GM23338 (cell line): ENCODE measurements around the gene CMTM2. TPM values are rescaled to one million over a fixed set of nuclear protein-coding genes. Genes with fewer than 3 reads are reported as not detected.

Source experiments
- ATAC-seq: fragments of 200-7000 bp; cut with Tn5 transposase; 3 replicates; pipeline ENCODE4 v1.9.1; 2020
- DNase-seq: peaks from one replicate; pipeline ENCODE4 v3.0.0-alpha.2; 2015; ENCODE audit warnings: low spot score
- H2AFZ ChIP-seq: fragments of 200-600 bp; sonication (generic); 2 replicates; pipeline ENCODE4 v1.8.0; 2016; ENCODE audit warnings: antibody characterized with exemption, mild to moderate bottlenecking, moderate library complexity
- H3F3A ChIP-seq: fragments of 200-600 bp; sonication (generic); replicated peaks from 2 replicates; pipeline ENCODE4 v1.8.0; 2017; ENCODE audit warnings: antibody characterized with exemption, mixed run types, low read depth
- H3K27ac ChIP-seq: fragments of 200-600 bp; sonication (generic); 2 replicates; pipeline ENCODE4 v1.6.1; 2016; ENCODE audit warnings: low read depth
- H3K27me3 ChIP-seq: fragments of 200-600 bp; sonication (generic); 2 replicates; pipeline ENCODE4 v1.8.0; 2016; ENCODE audit warnings: mild to moderate bottlenecking, mixed run types, moderate library complexity; ENCODE audit not compliant: insufficient read depth
- H3K36me3 ChIP-seq: fragments of 200-600 bp; sonication (generic); 2 replicates; pipeline ENCODE4 v1.8.0; 2016; ENCODE audit warnings: mild to moderate bottlenecking; ENCODE audit not compliant: insufficient read depth
- H3K4me1 ChIP-seq: fragments of 200-600 bp; sonication (generic); 2 replicates; pipeline ENCODE4 v1.8.0; 2016; ENCODE audit warnings: mild to moderate bottlenecking, moderate library complexity; ENCODE audit not compliant: insufficient read depth
- H3K4me2 ChIP-seq: fragments of 200-600 bp; sonication (generic); 2 replicates; pipeline ENCODE4 v1.7.1; 2017; ENCODE audit warnings: mixed run types
- H3K4me3 ChIP-seq: fragments of 200-600 bp; sonication (generic); 2 replicates; pipeline ENCODE4 v1.6.1; 2016; ENCODE audit warnings: mixed run types
- H3K79me2 ChIP-seq: fragments of 200-600 bp; sonication (generic); replicated peaks from 2 replicates; pipeline ENCODE4 v1.8.0; 2017; ENCODE audit warnings: mild to moderate bottlenecking; ENCODE audit not compliant: insufficient read depth
- H3K9me2 ChIP-seq: fragments of 200-600 bp; sonication (generic); 2 replicates; pipeline ENCODE4 v1.8.0; 2017; ENCODE audit not compliant: insufficient read depth
- H4K20me1 ChIP-seq: fragments of 200-600 bp; sonication (generic); replicated peaks from 2 replicates; pipeline ENCODE4 v1.8.0; 2017; ENCODE audit warnings: mild to moderate bottlenecking; ENCODE audit not compliant: insufficient read depth
- H3K27ac Mint-ChIP-seq: 2 replicates; pipeline ENCODE4 v1.8.0; 2020; ENCODE audit warnings: inconsistent platforms, mild to moderate bottlenecking, moderate library complexity, mixed read lengths
- H3K27me3 Mint-ChIP-seq: 3 replicates; pipeline ENCODE4 v1.8.0; 2022; ENCODE audit warnings: low read depth, mild to moderate bottlenecking, moderate library complexity, mixed read lengths, inconsistent platforms; ENCODE audit not compliant: insufficient read depth, poor library complexity
- H3K36me3 Mint-ChIP-seq: 3 replicates; pipeline ENCODE4 v1.8.0; 2021; ENCODE audit warnings: low read depth, mild to moderate bottlenecking, inconsistent platforms, moderate library complexity, mixed read lengths
- H3K4me1 Mint-ChIP-seq: 3 replicates; pipeline ENCODE4 v1.8.0; 2020; ENCODE audit warnings: mild to moderate bottlenecking, inconsistent platforms, mixed read lengths
- H3K4me3 Mint-ChIP-seq: 3 replicates; pipeline ENCODE4 v1.8.0; 2021; ENCODE audit warnings: moderate library complexity, mild to moderate bottlenecking, inconsistent platforms, mixed read lengths
- H3K9me3 Mint-ChIP-seq: 3 replicates; pipeline ENCODE4 v1.8.0; 2020; ENCODE audit warnings: moderate library complexity, mild to moderate bottlenecking, inconsistent platforms, mixed read lengths
- CREB1 ChIP-seq: fragments of 250-450 bp; sonication (Bioruptor Pico); IDR thresholded peaks from 2 replicates; pipeline ENCODE4 v1.5.0; 2020; ENCODE audit warnings: low read depth, mild to moderate bottlenecking, moderate library complexity
- EZH2 ChIP-seq: fragments of 200-600 bp; sonication (generic); IDR thresholded peaks from one replicate; pipeline ENCODE4 v1.8.0; 2017; ENCODE audit warnings: antibody characterized with exemption, mild to moderate bottlenecking, low read depth; ENCODE audit not compliant: unreplicated experiment
- JUNB ChIP-seq: IDR thresholded peaks from one replicate; pipeline ENCODE4 v1.6.1; 2016; ENCODE audit warnings: antibody characterized with exemption; ENCODE audit not compliant: unreplicated experiment
- NANOG ChIP-seq: IDR thresholded peaks from 2 replicates; pipeline ENCODE4 v1.6.1; 2016; ENCODE audit warnings: antibody characterized with exemption, borderline replicate concordance
- POLR2AphosphoS5 ChIP-seq: IDR thresholded peaks from 2 replicates; pipeline ENCODE4 v1.6.1; 2016; ENCODE audit warnings: antibody characterized with exemption, low read depth
- ZNF114 ChIP-seq: fragments of 250-450 bp; sonication (Bioruptor Pico); IDR thresholded peaks from 2 replicates; pipeline ENCODE4 v1.5.0; 2020; ENCODE audit warnings: mild to moderate bottlenecking, moderate library complexity
- polyA plus RNA-seq: library from polyadenylated mRNA; unstranded; fragments of >200 nt; fragmentation: Nextera tagmentation; extraction: Ambion mirVana; gene quantifications from 2 replicates; pipeline ENCODE4 v1.2.1, GENCODE V29; 2016
- total RNA-seq: library from RNA; depleted of rRNA; stranded (reverse); fragments of >200 nt; shearing (Covaris generic); gene quantifications from 2 replicates; pipeline ENCODE4 v1.2.3, GENCODE V29; 2014
- TF ChIP-seq, protein P1 (sequence below): fragments of 250-450 bp; sonication (Bioruptor Pico); IDR thresholded peaks from 2 replicates; pipeline ENCODE4 v1.5.0; 2020; ENCODE audit warnings: mild to moderate bottlenecking, moderate library complexity

CMTM2 gene
- total and polyA plus RNA-seq, 2 experiments from 2014 or later: not detected

DNA sequence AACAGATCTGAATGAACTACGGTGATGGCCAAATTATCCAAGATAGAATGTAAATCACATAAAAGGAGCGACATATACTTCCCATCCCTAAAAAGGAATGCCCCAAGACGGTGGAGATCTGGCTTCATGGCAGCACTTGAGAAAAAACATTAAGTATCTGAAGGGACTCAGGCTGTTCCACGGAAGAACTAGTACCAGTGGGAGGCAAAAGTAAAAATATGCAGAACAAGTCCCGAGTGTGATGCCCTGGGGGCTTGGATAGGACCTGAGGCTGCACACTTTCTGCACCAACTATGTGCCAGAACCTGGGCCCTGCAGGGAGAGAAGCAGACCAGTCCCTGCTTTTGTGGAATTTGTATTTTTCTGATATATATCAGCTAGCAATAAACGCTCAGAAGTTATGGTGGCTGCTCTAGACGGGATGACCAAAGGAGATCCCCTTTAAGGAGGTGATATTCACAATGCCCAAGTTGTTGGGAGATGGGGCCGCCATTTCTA lies 27.4 kb upstream of the CMTM2 start (continued):
- TF ChIP-seq, protein P1, sequence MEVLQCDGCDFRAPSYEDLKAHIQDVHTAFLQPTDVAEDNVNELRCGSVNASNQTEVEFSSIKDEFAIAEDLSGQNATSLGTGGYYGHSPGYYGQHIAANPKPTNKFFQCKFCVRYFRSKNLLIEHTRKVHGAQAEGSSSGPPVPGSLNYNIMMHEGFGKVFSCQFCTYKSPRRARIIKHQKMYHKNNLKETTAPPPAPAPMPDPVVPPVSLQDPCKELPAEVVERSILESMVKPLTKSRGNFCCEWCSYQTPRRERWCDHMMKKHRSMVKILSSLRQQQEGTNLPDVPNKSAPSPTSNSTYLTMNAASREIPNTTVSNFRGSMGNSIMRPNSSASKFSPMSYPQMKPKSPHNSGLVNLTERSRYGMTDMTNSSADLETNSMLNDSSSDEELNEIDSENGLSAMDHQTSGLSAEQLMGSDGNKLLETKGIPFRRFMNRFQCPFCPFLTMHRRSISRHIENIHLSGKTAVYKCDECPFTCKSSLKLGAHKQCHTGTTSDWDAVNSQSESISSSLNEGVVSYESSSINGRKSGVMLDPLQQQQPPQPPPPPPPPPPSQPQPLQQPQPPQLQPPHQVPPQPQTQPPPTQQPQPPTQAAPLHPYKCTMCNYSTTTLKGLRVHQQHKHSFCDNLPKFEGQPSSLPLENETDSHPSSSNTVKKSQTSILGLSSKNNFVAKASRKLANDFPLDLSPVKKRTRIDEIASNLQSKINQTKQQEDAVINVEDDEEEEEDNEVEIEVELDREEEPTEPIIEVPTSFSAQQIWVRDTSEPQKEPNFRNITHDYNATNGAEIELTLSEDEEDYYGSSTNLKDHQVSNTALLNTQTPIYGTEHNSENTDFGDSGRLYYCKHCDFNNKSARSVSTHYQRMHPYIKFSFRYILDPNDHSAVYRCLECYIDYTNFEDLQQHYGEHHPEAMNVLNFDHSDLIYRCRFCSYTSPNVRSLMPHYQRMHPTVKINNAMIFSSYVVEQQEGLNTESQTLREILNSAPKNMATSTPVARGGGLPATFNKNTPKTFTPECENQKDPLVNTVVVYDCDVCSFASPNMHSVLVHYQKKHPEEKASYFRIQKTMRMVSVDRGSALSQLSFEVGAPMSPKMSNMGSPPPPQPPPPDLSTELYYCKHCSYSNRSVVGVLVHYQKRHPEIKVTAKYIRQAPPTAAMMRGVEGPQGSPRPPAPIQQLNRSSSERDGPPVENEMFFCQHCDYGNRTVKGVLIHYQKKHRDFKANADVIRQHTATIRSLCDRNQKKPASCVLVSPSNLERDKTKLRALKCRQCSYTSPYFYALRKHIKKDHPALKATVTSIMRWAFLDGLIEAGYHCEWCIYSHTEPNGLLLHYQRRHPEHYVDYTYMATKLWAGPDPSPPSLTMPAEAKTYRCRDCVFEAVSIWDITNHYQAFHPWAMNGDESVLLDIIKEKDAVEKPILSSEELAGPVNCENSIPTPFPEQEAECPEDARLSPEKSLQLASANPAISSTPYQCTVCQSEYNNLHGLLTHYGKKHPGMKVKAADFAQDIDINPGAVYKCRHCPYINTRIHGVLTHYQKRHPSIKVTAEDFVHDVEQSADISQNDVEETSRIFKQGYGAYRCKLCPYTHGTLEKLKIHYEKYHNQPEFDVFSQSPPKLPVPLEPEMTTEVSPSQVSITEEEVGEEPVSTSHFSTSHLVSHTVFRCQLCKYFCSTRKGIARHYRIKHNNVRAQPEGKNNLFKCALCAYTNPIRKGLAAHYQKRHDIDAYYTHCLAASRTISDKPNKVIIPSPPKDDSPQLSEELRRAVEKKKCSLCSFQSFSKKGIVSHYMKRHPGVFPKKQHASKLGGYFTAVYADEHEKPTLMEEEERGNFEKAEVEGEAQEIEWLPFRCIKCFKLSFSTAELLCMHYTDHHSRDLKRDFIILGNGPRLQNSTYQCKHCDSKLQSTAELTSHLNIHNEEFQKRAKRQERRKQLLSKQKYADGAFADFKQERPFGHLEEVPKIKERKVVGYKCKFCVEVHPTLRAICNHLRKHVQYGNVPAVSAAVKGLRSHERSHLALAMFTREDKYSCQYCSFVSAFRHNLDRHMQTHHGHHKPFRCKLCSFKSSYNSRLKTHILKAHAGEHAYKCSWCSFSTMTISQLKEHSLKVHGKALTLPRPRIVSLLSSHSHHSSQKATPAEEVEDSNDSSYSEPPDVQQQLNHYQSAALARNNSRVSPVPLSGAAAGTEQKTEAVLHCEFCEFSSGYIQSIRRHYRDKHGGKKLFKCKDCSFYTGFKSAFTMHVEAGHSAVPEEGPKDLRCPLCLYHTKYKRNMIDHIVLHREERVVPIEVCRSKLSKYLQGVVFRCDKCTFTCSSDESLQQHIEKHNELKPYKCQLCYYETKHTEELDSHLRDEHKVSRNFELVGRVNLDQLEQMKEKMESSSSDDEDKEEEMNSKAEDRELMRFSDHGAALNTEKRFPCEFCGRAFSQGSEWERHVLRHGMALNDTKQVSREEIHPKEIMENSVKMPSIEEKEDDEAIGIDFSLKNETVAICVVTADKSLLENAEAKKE (CRISPR knock-in tag): no peak

DNA sequence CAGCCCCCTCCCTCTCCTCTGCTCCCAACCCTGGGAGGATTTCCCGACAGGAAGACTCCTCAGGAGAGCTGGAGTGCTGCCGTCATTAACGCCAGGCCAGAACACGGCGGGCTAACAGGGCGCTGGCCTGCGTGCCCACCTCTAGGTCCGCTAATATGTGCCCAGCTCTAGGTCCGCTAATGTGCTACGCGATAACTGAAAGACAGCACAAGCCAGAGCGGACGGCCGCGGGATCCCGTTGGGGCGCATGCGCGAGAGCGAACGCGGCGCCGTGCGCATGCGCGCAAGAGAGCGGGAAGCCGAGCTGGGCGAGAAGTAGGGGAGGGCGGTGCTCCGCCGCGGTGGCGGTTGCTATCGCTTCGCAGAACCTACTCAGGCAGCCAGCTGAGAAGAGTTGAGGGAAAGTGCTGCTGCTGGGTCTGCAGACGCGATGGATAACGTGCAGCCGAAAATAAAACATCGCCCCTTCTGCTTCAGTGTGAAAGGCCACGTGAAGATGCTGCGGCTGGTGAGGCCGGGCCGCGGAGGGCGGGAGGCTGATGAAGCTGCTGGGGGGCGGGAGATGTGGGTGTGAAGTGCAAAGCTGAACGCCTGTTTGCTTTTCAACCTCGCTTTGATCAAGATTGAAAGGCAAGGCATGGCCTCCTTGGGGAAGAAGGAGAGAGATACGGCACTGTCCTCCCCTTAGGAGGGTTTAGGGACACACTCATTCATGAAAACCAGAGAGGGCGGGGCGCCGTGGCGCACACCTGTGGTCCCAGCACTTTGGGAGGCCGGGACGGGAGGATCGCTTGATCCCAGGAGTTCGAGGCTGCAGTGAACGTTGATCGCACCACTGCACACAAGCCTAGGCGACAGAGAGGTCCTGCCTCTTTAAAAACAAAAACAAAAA lies 26.7 kb upstream of the CMTM2 start, which contains the start of gene CKLF:
Gene CKLF (plus strand): TSS at position 291 of the 892 bp plus-strand sequence. CDS start 140 bp downstream, at position 431.
- H3K36me3 ChIP-seq: no peaks in the 10 kb centered on the region
- Mint-ChIP-seq H3K27ac (no peak within 1 kb of the TSS), H3K9me3 (peaks cover 12% of the 10 kb centered on the region; the same call in 2 of the 3 replicates), H3K4me1 (peaks cover 21% of the 10 kb centered on the region), H3K4me3 (peak within 1 kb of the TSS; percentile 72), H3K27me3 (peaks cover 29% of the 10 kb centered on the region), H3K36me3 (peaks cover 5% of the 10 kb centered on the region; the same call in 2 of the 3 replicates)
- peak within 1 kb of the TSS; percentile 85 for H3K4me2 ChIP-seq
- H2AFZ ChIP-seq: peak within 1 kb of the TSS; percentile 99
- DNase-seq: peak; percentile 86
- peak within 1 kb of the TSS; percentile 58 for H3K4me3 ChIP-seq
- H3K27ac ChIP-seq: no peak within 1 kb of the TSS
- peaks cover 3% of the 10 kb centered on the region; the same call in 1 of the 2 replicates for H3K9me2 ChIP-seq
- ATAC-seq: peak; percentile 57
- peaks cover 20% of the 10 kb centered on the region; the same call in 1 of the 2 replicates for H3F3A ChIP-seq
- peaks cover 5% of the 10 kb centered on the region; the same call in 1 of the 2 replicates for H3K79me2 ChIP-seq
- H4K20me1 ChIP-seq: 0 out of 2 replicates have a peak, but pooled peaks cover 5% of the 10 kb centered on the region
- H3K27me3 ChIP-seq: peaks cover 18% of the 10 kb centered on the region
- peaks cover 11% of the 10 kb centered on the region for H3K4me1 ChIP-seq
- no peak for TF ChIP-seq ZNF114 (CRISPR knock-in tag)
- no peak for TF ChIP-seq NANOG
- TF ChIP-seq CREB1 (CRISPR knock-in tag): no peak
- TF ChIP-seq, protein P1 (CRISPR knock-in tag): no peak
- no peak for TF ChIP-seq JUNB
- TF ChIP-seq EZH2: no peak
- TF ChIP-seq POLR2AphosphoS5: peak; percentile 89
